HG03520 (cell line): ENCODE data around the gene GRIK4.
"Not testable (repeated sequence)": the region's sequence is repeated elsewhere in the genome, so short reads cannot be mapped to it uniquely, and the experiment has no call there.

Experiments used
- ATAC-seq: cut with Tn5 transposase; IDR thresholded peaks from one replicate; pipeline ENCODE4 v1.9.1; 2021; ENCODE audit warnings: mild to moderate bottlenecking, moderate library complexity; ENCODE audit not compliant: unreplicated experiment

The GRIK4 gene

GRCh38 chr11:120768949-120769348 lies 257.4 kb downstream of the GRIK4 start:
- ATAC-seq, result no peak

DNA sequence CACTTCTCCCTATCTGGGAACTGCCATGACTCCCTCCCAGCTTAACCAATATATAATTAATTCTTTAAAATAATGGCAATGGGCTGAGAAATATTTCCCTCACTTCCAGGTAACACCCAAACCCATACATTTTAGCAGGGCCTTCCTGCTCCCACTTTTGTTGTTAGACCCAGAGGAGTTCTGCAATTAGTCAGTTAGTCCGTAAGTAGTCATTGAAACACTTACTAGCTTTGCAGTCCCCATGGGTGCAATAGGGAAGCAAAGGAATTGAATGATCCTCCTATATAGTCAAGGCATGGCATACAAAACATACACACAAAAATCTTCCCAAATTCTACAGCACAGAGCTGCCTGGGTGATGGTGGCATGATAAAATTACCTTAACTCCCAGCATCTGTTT lies 258.4 kb downstream of the GRIK4 start:
- no peak for ATAC-seq

DNA sequence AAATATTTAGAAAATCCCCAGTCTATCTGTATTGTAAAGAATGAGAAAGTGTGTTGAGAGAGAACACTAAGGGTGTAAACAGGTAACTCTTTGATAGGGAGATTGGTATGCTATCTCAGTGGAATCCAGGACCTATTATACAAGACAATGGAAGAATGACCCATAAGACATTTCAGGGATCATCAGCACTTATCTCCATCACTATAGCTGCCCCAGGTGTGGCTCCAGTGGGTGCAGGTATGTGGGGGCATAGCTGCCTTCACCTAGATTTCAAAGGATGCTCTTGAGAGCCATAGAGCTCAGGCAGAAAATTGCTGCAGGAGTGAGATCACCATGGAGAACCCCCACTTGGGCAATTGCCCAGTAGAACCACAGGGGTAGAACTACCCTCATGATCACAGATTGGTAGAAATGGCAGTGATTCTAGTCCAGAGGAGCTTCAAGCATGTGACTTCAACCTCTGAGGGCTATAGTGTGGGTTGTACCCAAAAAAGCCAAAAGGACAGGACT lies 260.1 kb downstream of the GRIK4 start:
- no peak for ATAC-seq

DNA sequence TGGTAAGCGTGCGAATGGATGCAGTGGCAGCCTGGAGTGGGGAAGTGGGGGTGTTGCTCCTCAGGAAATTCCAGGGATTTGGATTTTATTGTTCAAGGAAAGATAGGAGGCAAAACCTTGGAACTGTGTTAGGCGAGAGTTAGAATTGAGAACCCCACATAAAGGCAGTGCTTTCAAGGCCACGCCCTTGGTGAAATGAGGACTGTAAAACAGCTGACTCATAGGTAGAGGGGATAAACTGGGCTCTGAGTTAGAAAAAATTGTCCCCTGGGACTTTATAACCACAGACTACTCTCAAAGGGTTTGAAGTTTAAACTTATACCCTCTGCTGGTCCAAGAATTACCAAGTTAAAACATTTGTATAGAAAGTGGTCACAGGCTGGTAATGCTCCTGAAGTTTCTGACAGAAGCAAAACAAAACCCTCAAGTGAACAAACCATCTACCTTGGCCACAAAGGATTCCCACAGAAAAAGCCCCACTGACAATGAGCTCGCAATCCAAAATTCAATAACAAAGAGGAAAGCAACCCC lies 262.0 kb downstream of the GRIK4 start:
- ATAC-seq, result no peak

GRCh38 chr11:120774591-120775386 lies 263.2 kb downstream of the GRIK4 start:
- no peak for ATAC-seq

DNA sequence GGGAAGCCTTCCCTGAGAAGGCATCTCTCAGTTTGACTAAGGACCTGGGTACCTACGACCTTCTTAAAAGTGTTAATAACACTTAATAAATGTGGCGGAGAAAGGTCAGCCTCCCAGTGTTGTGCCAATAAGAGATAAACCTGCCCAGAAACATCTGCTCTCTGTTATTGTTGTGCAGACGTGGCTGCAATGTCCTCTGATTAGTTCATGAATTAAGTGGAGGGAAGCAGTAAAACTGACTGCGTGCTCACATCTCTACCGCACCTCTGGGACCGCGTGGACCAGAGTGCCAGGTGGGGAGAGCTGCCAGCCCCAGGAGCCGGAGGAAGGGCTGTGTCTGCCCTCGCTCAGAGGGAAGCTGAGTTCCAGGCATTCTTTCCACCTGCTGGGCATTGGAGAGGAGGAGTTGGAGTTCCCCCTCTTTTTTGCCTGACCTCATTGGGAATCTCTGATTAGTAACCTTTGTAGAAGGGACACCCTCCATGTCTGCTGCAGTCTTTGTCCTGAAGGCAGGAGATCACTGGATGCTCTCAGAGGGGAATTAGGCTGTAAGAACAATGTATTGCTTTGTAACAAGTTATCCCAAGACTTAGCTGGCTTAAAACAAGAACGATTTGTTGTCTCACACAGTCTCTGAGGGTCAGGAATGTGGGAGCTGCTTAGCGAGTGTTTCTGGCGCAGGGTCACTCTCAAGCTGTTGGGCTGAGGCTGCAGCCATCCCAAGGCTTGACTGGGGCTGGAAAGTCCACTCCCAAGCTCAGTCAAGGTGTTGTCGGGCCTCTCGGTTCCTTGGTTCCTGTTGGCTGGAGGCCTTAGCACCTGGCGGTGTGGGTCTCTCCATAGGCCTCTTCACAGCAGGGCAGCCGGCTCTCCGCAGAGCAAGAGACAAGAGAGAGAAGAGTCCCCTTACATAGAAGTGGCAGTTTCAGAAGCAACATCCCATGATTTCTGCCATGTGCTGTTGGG lies 264.7 kb downstream of the GRIK4 start:
- ATAC-seq, result no peak

DNA sequence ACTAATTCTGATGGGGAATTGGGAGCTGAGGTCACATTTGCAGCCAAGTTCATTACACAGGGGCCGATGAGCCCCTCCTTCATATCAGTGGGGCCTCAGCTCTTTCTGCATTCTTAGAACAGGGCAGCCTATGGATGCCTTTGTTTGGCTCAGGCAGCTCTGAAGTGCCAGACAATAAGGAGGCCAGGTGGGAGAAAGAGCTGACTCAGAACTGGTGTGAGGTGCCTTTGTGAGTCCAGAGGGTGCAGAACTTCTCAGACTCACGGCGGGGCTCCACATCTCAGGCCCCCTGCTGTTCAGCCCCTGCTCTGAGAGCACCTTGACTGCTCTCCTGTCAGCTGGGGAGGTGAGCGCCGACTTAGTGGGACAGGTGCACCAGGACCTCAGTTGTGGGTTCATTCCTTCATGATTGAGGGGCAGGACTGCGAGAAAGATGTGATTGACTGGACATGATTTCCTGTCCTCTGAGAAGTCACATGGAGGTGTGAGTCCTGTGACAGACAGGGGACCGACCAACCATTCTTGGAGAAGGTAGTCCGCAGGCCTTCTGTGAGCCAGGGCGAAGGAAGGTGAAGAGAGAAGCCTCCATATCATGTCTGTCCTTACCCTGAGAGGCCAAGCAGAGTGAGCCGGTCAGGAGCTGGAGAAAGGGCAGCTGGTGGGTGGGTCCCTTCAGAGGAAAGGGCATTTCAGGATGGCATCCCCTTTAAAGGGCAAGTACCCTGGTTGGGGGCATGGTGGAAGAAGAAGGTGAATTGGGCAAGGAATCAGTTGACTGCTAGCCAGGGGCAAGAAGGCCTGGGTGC lies 267.3 kb downstream of the GRIK4 start:
- ATAC-seq, result no peak

GRCh38 chr11:120780239-120780638 lies 268.7 kb downstream of the GRIK4 start:
- no peak for ATAC-seq

- no peak for ATAC-seq
Observed at GRCh38 chr11:120781486-120782120, 270.1 kb downstream of the GRIK4 start.

GRCh38 chr11:120784566-120785251 lies 273.2 kb downstream of the GRIK4 start:
- no peak for ATAC-seq

- no peak for ATAC-seq
Observed at GRCh38 chr11:120785576-120785975, 274.0 kb downstream of the GRIK4 start.

GRCh38 chr11:120786206-120786735 lies 274.7 kb downstream of the GRIK4 start:
- no peak for ATAC-seq

- ATAC-seq, result not testable (repeated sequence)
Observed at GRCh38 chr11:120787224-120787623, 275.7 kb downstream of the GRIK4 start.

DNA sequence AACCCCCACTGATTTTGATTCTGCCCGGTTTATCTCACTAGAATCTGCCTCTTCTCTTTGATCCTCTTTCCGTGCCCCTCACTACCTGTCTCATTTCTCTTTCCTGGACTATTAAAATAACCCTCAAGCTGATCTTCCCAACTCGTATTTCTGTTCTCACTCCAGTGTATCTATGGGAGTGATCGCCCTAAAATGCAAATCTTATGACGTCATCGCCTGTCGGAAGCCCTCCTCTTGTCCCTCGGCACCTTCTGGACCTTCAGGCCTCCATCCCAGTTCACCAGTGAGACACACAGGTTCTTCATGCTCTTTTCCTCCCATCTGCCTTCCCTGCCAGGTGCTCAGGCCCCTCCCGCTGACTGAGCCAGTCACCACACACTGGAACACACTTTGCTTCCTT lies 277.8 kb downstream of the GRIK4 start:
- ATAC-seq, result no peak

GRCh38 chr11:120792306-120792705 lies 280.8 kb downstream of the GRIK4 start:
- no peak for ATAC-seq

GRCh38 chr11:120793150-120793549 lies 281.6 kb downstream of the GRIK4 start:
- ATAC-seq, result no peak

DNA sequence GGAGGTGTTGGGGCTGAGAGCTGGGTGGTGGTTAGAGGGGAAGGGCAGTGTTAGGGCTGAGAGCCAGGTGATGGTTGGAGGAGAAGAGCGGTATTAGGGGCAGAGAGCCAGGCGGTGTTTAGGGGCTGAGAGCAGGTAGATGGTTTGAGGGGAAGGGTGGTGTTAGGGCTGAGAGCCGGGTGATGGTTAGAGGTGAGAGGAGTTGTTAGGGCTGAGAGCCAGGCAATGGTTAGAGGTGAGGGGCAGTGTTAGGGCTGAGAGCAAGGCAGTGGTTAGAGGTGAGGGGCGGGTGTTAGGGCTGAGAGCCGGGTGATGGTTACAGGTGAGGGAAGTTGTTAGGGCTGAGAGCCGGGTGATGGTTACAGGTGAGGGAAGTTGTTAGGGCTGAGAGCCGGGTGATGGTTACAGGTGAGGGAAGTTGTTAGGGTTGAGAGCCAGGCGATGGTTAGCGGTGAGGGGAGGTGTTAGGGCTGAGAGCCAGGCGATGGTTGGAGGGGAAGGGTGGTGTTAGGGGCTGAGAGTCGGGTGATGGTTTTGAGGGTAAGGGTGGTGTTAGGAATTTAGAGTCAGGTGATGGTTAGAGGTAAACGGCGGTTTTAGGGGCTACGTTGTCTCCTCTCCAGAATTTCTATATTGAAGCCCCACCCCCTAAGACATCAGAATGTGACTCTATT lies 282.4 kb downstream of the GRIK4 start:
- no peak for ATAC-seq

- no peak for ATAC-seq
Observed at GRCh38 chr11:120794748-120795147, 283.2 kb downstream of the GRIK4 start.

DNA sequence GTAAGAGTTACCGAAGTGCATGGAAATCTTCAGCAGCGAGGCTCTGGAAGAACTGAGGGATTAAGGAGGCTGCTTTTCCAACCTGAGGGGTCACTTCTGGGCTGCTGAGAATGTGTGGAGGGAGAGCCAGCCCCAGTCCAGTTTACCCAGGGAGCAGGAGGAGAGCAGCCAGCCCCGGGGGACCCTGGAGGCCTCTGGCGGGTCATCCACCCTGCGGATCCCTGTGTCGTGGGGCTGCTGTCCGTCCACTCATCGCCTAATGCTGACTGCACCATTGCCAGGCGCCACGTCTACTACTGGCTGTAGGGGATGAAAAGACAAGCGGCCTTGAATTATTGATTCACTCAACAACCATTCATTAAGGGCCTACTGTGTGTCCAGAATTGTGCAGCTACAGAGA lies 283.6 kb downstream of the GRIK4 start:
- no peak for ATAC-seq
